IMR-90 (cell line): Measurements from ENCODE around the gene ASPRV1. TPM values are rescaled to one million over a fixed set of nuclear protein-coding genes. Genes with fewer than 3 reads are reported as not detected.

Experiments used
- ATAC-seq: fragments of 200-7000 bp; cut with Tn5 transposase; 2 replicates; pipeline ENCODE4 v1.9.1; 2020; ENCODE audit warnings: low read depth, mild to moderate bottlenecking, moderate library complexity
- BruUV-seq: library from RNA; stranded (reverse); fragments of 400-500 nt; replicated peaks from 2 replicates; lab custom pipeline; 2021; lab: Mats Ljungman, UMichigan
- CTCF ChIA-PET: fragments of 300-600 bp; formaldehyde crosslinking; extraction: SDS; loops from one replicate; lab custom pipeline; 2021; ENCODE audit warnings: antibody characterized with exemption; lab: Yijun Ruan, JAX
- POLR2A ChIA-PET: fragments of 300-600 bp; sonication (Branson Sonifier 250); formaldehyde crosslinking; loops from one replicate; lab custom pipeline; 2022; ENCODE audit warnings: antibody characterized with exemption; ENCODE audit not compliant: unreplicated experiment; lab: Charles Lee
- DNase-seq: peaks from one replicate; pipeline ENCODE4 v3.0.0; 2013
- H2AFZ ChIP-seq: replicated peaks from 2 replicates; pipeline ENCODE3; 2013; ENCODE audit warnings: low read length, mild to moderate bottlenecking; ENCODE audit not compliant: poor library complexity
- H2AK5ac ChIP-seq: 2 replicates; pipeline ENCODE4 v1.6.1; 2013; ENCODE audit warnings: low read depth, low read length, inconsistent platforms
- H2AK9ac ChIP-seq: replicated peaks from 2 replicates; pipeline ENCODE3; 2013; ENCODE audit warnings: mild to moderate bottlenecking, low read depth, low read length, moderate library complexity; ENCODE audit not compliant: poor library complexity
- H2BK120ac ChIP-seq: 2 replicates; pipeline ENCODE4 v1.6.1; 2013; ENCODE audit warnings: low read depth, low read length, inconsistent platforms
- H2BK15ac ChIP-seq: 3 replicates; pipeline ENCODE4 v1.6.1; 2013; ENCODE audit warnings: low read depth, low read length, inconsistent platforms
- H2BK20ac ChIP-seq: 2 replicates; pipeline ENCODE4 v1.6.1; 2013; ENCODE audit warnings: low read depth, mild to moderate bottlenecking, inconsistent platforms, low read length, moderate library complexity
- H2BK5ac ChIP-seq: 2 replicates; pipeline ENCODE4 v1.6.1; 2013; ENCODE audit warnings: mild to moderate bottlenecking, low read depth, low read length, inconsistent platforms; ENCODE audit not compliant: poor library complexity, severe bottlenecking
- H3K14ac ChIP-seq: replicated peaks from 2 replicates; pipeline ENCODE4 v1.6.1; 2013; ENCODE audit warnings: low read depth, low read length, inconsistent platforms
- H3K18ac ChIP-seq: 2 replicates; pipeline ENCODE4 v1.6.1; 2013; ENCODE audit warnings: low read depth, low read length, control low read depth
- H3K23ac ChIP-seq: 2 replicates; pipeline ENCODE4 v1.6.1; 2013; ENCODE audit warnings: low read depth, low read length, inconsistent platforms
- H3K27ac ChIP-seq: 2 replicates; pipeline ENCODE4 v1.5.1; 2013; ENCODE audit warnings: mild to moderate bottlenecking, control low read depth, low read length; ENCODE audit not compliant: insufficient read depth
- H3K27me3 ChIP-seq: 2 replicates; pipeline ENCODE4 v1.6.1; 2013; ENCODE audit warnings: low read length; ENCODE audit not compliant: control insufficient read depth, insufficient read depth
- H3K36me3 ChIP-seq: 2 replicates; pipeline ENCODE4 v1.6.1; 2013; ENCODE audit warnings: low read length, mixed read lengths; ENCODE audit not compliant: control insufficient read depth, insufficient read depth
- H3K4ac ChIP-seq: 2 replicates; pipeline ENCODE4 v1.6.1; 2013; ENCODE audit warnings: low read depth, low read length, inconsistent platforms
- H3K4me1 ChIP-seq: 2 replicates; pipeline ENCODE4 v1.6.1; 2013; ENCODE audit warnings: low read length, mixed read lengths; ENCODE audit not compliant: control insufficient read depth, insufficient read depth
- H3K4me2 ChIP-seq: 2 replicates; pipeline ENCODE4 v1.6.1; 2013; ENCODE audit warnings: low read depth, mild to moderate bottlenecking, control low read depth, low read length, moderate library complexity
- H3K4me3 ChIP-seq: 2 replicates; pipeline ENCODE4 v1.5.1; 2013; ENCODE audit warnings: low read depth, mild to moderate bottlenecking, control low read depth, low read length, moderate library complexity; ENCODE audit not compliant: insufficient read depth
- H3K56ac ChIP-seq: 2 replicates; pipeline ENCODE4 v1.6.1; 2013; ENCODE audit warnings: low read length, inconsistent platforms; ENCODE audit not compliant: insufficient read depth; ENCODE audit errors: extremely low read depth
- H3K79me1 ChIP-seq, 2 experiments: 2 replicates each; pipeline ENCODE4 v1.6.1; 2013; ENCODE audit warnings: low read length in 2 of 2, inconsistent platforms in 1 of 2, low read depth in 1 of 2
- H3K9ac ChIP-seq: 2 replicates; pipeline ENCODE4 v1.6.1; 2013; ENCODE audit warnings: low read depth, low read length, control low read depth
- H3K9me1 ChIP-seq: 2 replicates; pipeline ENCODE4 v1.6.1; 2013; ENCODE audit warnings: low read length, inconsistent platforms; ENCODE audit not compliant: insufficient read depth
- H3K9me3 ChIP-seq: 2 replicates; pipeline ENCODE4 v1.6.1; 2013; ENCODE audit warnings: low read length; ENCODE audit not compliant: control insufficient read depth, insufficient read depth
- H4K20me1 ChIP-seq: 2 replicates; pipeline ENCODE4 v1.6.1; 2013; ENCODE audit warnings: low read length, inconsistent platforms; ENCODE audit not compliant: insufficient read depth
- H4K5ac ChIP-seq: 2 replicates; pipeline ENCODE4 v1.6.1; 2013; ENCODE audit warnings: mild to moderate bottlenecking, low read depth, low read length, control low read depth
- H4K8ac ChIP-seq, 2 experiments: 2 replicates each; pipeline ENCODE4 v1.6.1; 2013; ENCODE audit warnings: low read depth in 2 of 2, low read length in 2 of 2, control low read depth in 1 of 2, inconsistent platforms in 1 of 2
- H4K91ac ChIP-seq: 2 replicates; pipeline ENCODE4 v1.6.1; 2013; ENCODE audit warnings: low read depth, low read length, inconsistent platforms; ENCODE audit not compliant: insufficient read depth
- BHLHE40 ChIP-seq: fragments of 150-350 bp; IDR thresholded peaks from 2 replicates; pipeline ENCODE4 v1.6.1; 2016; ENCODE audit warnings: mild to moderate bottlenecking, low read depth, low read length
- CEBPB ChIP-seq: IDR thresholded peaks from 2 replicates; pipeline ENCODE4 v1.6.1; 2012; ENCODE audit warnings: low read depth, low read length, improper control_type of control experiment
- CTCF ChIP-seq: conservative IDR thresholded peaks from 2 replicates; pipeline ENCODE4 v1.5.1; 2012; ENCODE audit warnings: mild to moderate bottlenecking, low read depth, low read length, improper control_type of control experiment
- FOS ChIP-seq: fragments of 150-350 bp; IDR thresholded peaks from 2 replicates; pipeline ENCODE4 v1.6.1; 2016; ENCODE audit warnings: low read depth, low read length
- MAFK ChIP-seq: IDR thresholded peaks from 2 replicates; pipeline ENCODE4 v1.6.1; 2012; ENCODE audit warnings: low read depth, low read length, improper control_type of control experiment
- MAZ ChIP-seq: IDR thresholded peaks from 2 replicates; pipeline ENCODE4 v1.6.1; 2012; ENCODE audit warnings: low read depth, mild to moderate bottlenecking, low read length, improper control_type of control experiment, moderate library complexity, borderline replicate concordance
- MXI1 ChIP-seq: IDR thresholded peaks from 2 replicates; pipeline ENCODE4 v1.6.1; 2012; ENCODE audit warnings: low read depth, mild to moderate bottlenecking, low read length, moderate library complexity, borderline replicate concordance
- NFE2L2 ChIP-seq: fragments of 150-350 bp; IDR thresholded peaks from 2 replicates; pipeline ENCODE4 v1.6.1; 2016; ENCODE audit warnings: low read depth, mild to moderate bottlenecking, low read length
- POLR2A ChIP-seq: IDR thresholded peaks from 2 replicates; pipeline ENCODE4 v1.6.1; 2012; ENCODE audit warnings: mild to moderate bottlenecking, low read depth, low read length
- RAD21 ChIP-seq: IDR thresholded peaks from 2 replicates; pipeline ENCODE4 v1.6.1; 2012; ENCODE audit warnings: low read length, improper control_type of control experiment
- RCOR1 ChIP-seq: IDR thresholded peaks from 2 replicates; pipeline ENCODE4 v1.6.1; 2012; ENCODE audit warnings: mild to moderate bottlenecking, low read length, improper control_type of control experiment; ENCODE audit not compliant: insufficient replicate concordance
- SMC3 ChIP-seq: fragments of 150-350 bp; IDR thresholded peaks from 2 replicates; pipeline ENCODE4 v1.6.1; 2016; ENCODE audit warnings: low read depth, mild to moderate bottlenecking, antibody characterized with exemption, low read length, moderate library complexity
- USF2 ChIP-seq: fragments of 150-350 bp; IDR thresholded peaks from 2 replicates; pipeline ENCODE4 v1.6.1; 2017; ENCODE audit warnings: mild to moderate bottlenecking, antibody characterized with exemption, low read length, low read depth
- WGBS, 2 experiments: methylation state at CpG; one replicate each; pipeline versions ENCODE4 v1.1.5 to v1.1.7; 2013; ENCODE audit warnings: missing lambda C conversion rate in 2 of 2; ENCODE audit not compliant: insufficient read length in 1 of 2; ENCODE audit errors: extremely low coverage in 2 of 2; 5-methylcytosine and 5-hydroxymethylcytosine counted together
- dilution Hi-C: fragments of 300-500 bp; cut with HindIII; formaldehyde crosslinking; loops from one replicate; pipeline ENCODE4 v1.14.3; 2018; ENCODE audit warnings: low sequenced_read_pairs; ENCODE audit not compliant: unreplicated experiment
- in situ Hi-C: fragments of 300-500 bp; cut with MboI; formaldehyde crosslinking; loops from 3 replicates; pipeline ENCODE4 v1.14.3; 2019; ENCODE audit warnings: low sequenced_read_pairs, inconsistent platforms, mixed read lengths
- intact Hi-C: fragments of 100-400 bp; cut with micrococcal nuclease; formaldehyde crosslinking; loops from 2 replicates; pipeline ENCODE4 v1.10.0; 2022
- polyA plus RNA-seq, 3 experiments: library from polyadenylated mRNA; depleted of rRNA; stranded (reverse); fragments of >200 nt; gene quantifications; 2 replicates each; pipeline ENCODE4 v1.2.3, GENCODE V29; 2012; ENCODE audit warnings: low replicate concordance in 1 of 3
- total RNA-seq: library from RNA; depleted of rRNA; stranded (reverse); fragments of >200 nt; gene quantifications from 2 replicates; pipeline ENCODE4 v1.2.3, GENCODE V29; 2012

The ASPRV1 gene
- total and polyA plus RNA-seq, 2 of the 4 experiments (the other 2 are of a cell fraction): 0.14 to 0.18 TPM

- H3K4me3 ChIP-seq: no peak overlapping the region
- no peaks in the 10 kb centered on the region for H3K27me3 ChIP-seq
- dilution Hi-C loops: no loop called here
- whole genome bisulfite sequencing, 2 experiments: no CpG with 5 or more reads among the region's 4 CpGs
- intact Hi-C loops: no loop called here
- H3K4me1 ChIP-seq: no peaks in the 10 kb centered on the region; the same call in 1 of the 2 replicates
- no peak overlapping the region for H2AFZ ChIP-seq
- no peak overlapping the region for H3K14ac ChIP-seq
- H3K36me3 ChIP-seq: no peaks in the 10 kb centered on the region
- no peak overlapping the region for H3K4me2 ChIP-seq
- no peak overlapping the region for H3K4ac ChIP-seq
- no peaks in the 10 kb centered on the region for H3K9me3 ChIP-seq
- H3K18ac ChIP-seq: no peak overlapping the region
- ATAC-seq (no peak), DNase-seq (no peak)
- BruUV-seq: no TSS peak
- no peak overlapping the region for H2BK5ac ChIP-seq
- no peak overlapping the region for H3K23ac ChIP-seq
- no peaks in the 10 kb centered on the region for H4K20me1 ChIP-seq
- no peak overlapping the region for H4K91ac ChIP-seq
- no peak overlapping the region for H2AK9ac ChIP-seq
- H4K8ac ChIP-seq: no peak overlapping the region
- H2BK20ac ChIP-seq: no peak overlapping the region
- ChIA-PET CTCF (no interaction called here), POLR2A (no interaction called here)
- TF ChIP-seq CEBPB (no peak), BHLHE40 (no peak), RAD21 (no peak), USF2 (no peak), MXI1 (no peak), FOS (no peak), CTCF (no peak), SMC3 (no peak), MAZ (no peak), NFE2L2 (no peak), POLR2A (no peak), RCOR1 (no peak), MAFK (no peak)
- no peaks in the 10 kb centered on the region for H3K9me1 ChIP-seq
- H2AK5ac ChIP-seq: no peak overlapping the region
- no peaks in the 10 kb centered on the region for H3K79me1 ChIP-seq
- H2BK15ac ChIP-seq: no peak overlapping the region
- no peak overlapping the region for H2BK120ac ChIP-seq
- no peak overlapping the region for H3K56ac ChIP-seq
- H3K9ac ChIP-seq: no peak overlapping the region
- in situ Hi-C loops: no loop called here
- no peak overlapping the region for H3K27ac ChIP-seq
- H4K5ac ChIP-seq: no peak overlapping the region
Measured at GRCh38 chr2:69986691-69987090, 25.3 kb upstream of the ASPRV1 start.
